Measurements from ENCODE around the gene C10orf67.

Gene C10orf67

DNA sequence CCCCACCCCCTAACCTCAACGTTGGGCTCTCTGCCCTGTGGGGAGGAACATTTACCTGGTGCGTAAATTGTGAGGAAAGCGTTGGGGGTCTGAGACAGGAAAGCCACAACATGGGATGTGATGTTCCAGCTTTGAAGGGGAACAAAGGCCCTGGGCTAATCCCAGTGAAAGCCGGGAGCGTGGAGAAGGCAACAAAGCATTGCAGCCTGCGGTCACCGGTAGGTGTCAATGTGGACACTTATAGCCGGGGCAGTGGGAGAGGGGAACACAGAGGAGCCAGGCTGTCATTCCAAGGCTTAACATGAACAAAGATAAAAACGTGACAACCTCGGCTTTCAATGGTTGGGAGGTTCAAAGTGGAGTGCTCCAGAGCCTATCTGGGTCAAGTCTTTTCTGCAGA is 139.8 kb downstream of the C10orf67 start:
- Histone ChIP-seq H3K79me2 (ENCODE audit: control insufficient read depth, insufficient read depth, low read length, unreplicated experiment) (no peaks in the 10 kb centered on the region), H3K4me3 (ENCODE audit: low read depth, low read length) (no peak overlapping the region), H3K4me1 (ENCODE audit: control insufficient read depth, insufficient read depth, low read length, unreplicated experiment) (no peaks in the 10 kb centered on the region), H2AFZ (ENCODE audit: low read length, unreplicated experiment) (no peak overlapping the region), H3K27me3 (ENCODE audit: insufficient read depth, low read length) (peaks cover 94% of the 10 kb centered on the region), H3K36me3 (ENCODE audit: insufficient read depth, low read length) (no peaks in the 10 kb centered on the region), H3K27ac (ENCODE audit: low read depth, low read length) (no peak overlapping the region)

DNA sequence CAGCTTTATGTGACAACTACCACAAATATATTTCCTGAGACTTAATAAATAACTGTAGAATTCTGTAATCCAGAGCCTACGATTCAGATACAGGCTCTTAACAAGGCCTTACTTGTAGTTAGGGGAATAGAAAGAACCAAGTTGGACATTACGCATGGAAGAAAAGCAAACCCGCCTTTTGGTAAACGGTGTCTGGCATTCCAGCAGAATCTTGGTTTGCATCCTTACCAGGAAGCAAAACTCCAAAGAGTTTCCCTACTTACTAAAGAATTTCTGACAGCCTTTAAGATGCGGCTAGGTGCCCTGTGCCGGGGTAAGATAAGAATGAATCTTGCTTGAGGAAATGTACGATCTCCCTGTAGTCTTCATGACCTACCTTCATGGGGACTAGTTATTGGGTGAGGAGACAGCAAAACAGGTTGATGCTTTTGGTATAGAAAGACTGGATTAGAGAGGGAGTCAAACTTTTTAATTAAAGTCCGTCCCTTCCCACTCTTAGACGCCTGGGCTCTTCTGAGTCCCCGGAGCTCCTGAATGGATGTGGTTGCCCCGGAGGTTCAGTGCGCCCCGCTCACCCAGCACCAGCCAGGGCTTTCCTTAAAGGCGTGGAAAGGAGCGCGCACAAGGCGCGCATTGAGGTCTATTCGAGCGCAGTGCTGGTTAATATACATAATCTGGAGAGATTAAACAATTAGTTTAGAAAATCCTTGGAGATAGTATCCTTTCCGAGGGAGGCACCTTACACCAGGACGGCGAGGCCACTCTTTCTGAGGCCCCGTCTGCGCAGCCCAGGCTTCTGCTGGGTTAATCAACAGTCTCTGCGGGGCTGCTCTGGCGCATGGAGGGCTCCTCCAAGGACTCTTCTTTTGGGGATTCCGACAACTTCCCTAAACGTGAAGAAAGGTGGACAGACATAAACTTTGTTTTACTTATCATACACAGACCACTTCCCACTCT is 140.9 kb downstream of the C10orf67 start:
- no peaks in the 10 kb centered on the region for H3K79me2 ChIP-seq (ENCODE audit: control insufficient read depth, insufficient read depth, low read length, unreplicated experiment)
- H3K4me1 ChIP-seq (ENCODE audit: control insufficient read depth, insufficient read depth, low read length, unreplicated experiment), result no peaks in the 10 kb centered on the region
- H3K4me3 ChIP-seq (ENCODE audit: low read depth, low read length), result no peak overlapping the region
- H2AFZ ChIP-seq (ENCODE audit: low read length, unreplicated experiment), result no peak overlapping the region
- H3K27me3 ChIP-seq (ENCODE audit: insufficient read depth, low read length), result peaks cover 98% of the 10 kb centered on the region
- no peak overlapping the region for H3K27ac ChIP-seq (ENCODE audit: low read depth, low read length)
- H3K36me3 ChIP-seq (ENCODE audit: insufficient read depth, low read length), result no peaks in the 10 kb centered on the region

DNA sequence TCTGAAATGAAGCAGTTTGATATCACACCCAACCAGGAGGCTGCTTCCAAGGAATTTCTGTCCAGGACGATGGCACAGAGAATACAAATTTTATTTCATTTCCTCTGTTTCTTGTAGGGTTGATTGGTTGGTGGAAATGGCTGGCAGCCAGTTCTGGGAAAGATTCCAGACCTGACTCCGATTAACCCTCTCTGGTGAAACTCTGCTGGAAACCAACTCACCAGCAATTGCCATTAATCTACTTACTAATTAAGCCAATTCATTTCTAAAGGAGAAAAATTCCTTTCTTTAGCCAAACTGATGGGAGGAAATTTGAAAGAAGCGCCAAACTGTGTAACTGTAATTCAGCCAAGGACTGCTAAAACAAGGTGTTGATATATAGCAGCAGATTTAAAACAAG is 141.8 kb downstream of the C10orf67 start:
- Histone ChIP-seq H3K79me2 (ENCODE audit: control insufficient read depth, insufficient read depth, low read length, unreplicated experiment) (no peaks in the 10 kb centered on the region), H3K27me3 (ENCODE audit: insufficient read depth, low read length) (peaks cover 98% of the 10 kb centered on the region), H3K27ac (ENCODE audit: low read depth, low read length) (no peak overlapping the region), H2AFZ (ENCODE audit: low read length, unreplicated experiment) (no peak overlapping the region), H3K4me1 (ENCODE audit: control insufficient read depth, insufficient read depth, low read length, unreplicated experiment) (no peaks in the 10 kb centered on the region), H3K36me3 (ENCODE audit: insufficient read depth, low read length) (no peaks in the 10 kb centered on the region), H3K4me3 (ENCODE audit: low read depth, low read length) (no peak overlapping the region)

DNA sequence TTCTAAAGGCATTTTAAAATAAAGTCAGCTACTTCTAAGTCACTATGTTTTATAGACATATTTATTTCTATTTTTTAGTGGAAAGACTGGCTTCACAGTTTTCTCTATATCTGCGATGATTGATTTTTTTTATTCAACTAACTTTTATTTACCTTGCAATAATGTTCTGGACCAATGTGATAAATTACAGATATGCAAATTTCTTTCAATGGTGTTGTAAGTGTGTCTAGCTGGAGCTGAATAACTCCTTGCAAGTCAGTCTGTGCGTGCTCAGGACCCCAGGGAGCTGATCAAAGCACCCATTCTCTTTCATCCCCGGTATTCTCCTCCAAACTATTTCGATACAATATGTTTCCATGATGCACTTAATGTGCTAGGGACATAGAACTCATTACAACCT is 142.8 kb downstream of the C10orf67 start:
- Histone ChIP-seq H3K36me3 (ENCODE audit: insufficient read depth, low read length) (no peaks in the 10 kb centered on the region), H3K4me3 (ENCODE audit: low read depth, low read length) (no peak overlapping the region), H3K4me1 (ENCODE audit: control insufficient read depth, insufficient read depth, low read length, unreplicated experiment) (no peaks in the 10 kb centered on the region), H3K27ac (ENCODE audit: low read depth, low read length) (no peak overlapping the region), H2AFZ (ENCODE audit: low read length, unreplicated experiment) (no peak overlapping the region), H3K27me3 (ENCODE audit: insufficient read depth, low read length) (peaks cover 98% of the 10 kb centered on the region), H3K79me2 (ENCODE audit: control insufficient read depth, insufficient read depth, low read length, unreplicated experiment) (no peaks in the 10 kb centered on the region)

DNA sequence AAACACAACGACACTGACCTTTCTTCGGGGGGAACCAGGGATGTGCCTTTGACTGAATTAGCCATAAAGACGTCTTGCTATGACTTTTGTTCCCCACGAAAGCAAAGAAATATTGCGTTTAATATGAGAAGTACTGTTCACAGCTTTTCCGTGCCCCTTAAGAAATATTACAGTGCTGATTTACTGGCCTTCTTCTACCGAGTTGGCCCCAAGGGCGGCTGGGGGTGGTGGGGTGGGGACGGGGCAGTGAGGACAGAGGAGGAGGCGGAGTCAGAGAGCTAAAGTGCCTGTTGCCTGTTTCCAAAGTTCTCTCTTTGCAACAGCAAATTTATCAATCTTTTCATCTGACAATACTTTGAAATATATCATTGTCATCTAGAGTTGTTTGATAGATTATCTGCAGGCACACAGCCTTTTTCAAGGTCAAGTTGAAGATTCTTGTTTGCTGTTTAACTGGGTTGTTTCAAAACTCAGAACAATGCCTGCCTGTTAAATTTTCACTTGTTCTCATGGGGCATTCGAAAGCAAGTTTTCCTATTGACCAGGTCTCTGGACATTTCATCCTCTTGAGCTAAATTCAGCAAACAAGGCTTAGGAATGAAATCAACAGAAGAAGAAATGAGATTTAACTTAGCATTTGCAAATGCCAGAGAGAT is 143.5 kb downstream of the C10orf67 start:
- Histone ChIP-seq H3K4me1 (ENCODE audit: control insufficient read depth, insufficient read depth, low read length, unreplicated experiment) (no peaks in the 10 kb centered on the region), H2AFZ (ENCODE audit: low read length, unreplicated experiment) (no peak overlapping the region), H3K4me3 (ENCODE audit: low read depth, low read length) (no peak overlapping the region), H3K27me3 (ENCODE audit: insufficient read depth, low read length) (peaks cover 100% of the 10 kb centered on the region), H3K27ac (ENCODE audit: low read depth, low read length) (no peak overlapping the region), H3K79me2 (ENCODE audit: control insufficient read depth, insufficient read depth, low read length, unreplicated experiment) (no peaks in the 10 kb centered on the region), H3K36me3 (ENCODE audit: insufficient read depth, low read length) (no peaks in the 10 kb centered on the region)

DNA sequence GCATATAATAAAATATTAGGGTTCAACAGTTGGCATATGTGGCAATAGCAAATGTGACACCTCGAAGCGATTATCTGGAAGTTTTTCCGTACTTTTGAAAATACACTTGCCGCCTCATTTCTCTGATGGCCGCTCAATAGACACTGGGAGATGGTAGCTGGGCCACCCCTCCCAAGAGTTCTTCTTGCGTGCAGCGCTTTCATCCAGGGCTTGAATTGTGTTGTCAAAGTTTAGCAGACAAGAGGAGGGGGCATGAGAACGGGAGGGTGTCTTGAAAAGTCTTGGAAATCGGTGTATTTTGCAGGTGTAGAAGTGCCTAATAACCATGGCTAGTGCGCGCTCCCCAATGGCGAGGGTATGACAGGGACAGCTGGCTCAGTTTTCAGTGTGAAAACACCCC is 144.0 kb downstream of the C10orf67 start:
- no peak overlapping the region for H3K27ac ChIP-seq (ENCODE audit: low read depth, low read length)
- H3K27me3 ChIP-seq (ENCODE audit: insufficient read depth, low read length), result peaks cover 100% of the 10 kb centered on the region
- no peak overlapping the region for H3K4me3 ChIP-seq (ENCODE audit: low read depth, low read length)
- no peaks in the 10 kb centered on the region for H3K79me2 ChIP-seq (ENCODE audit: control insufficient read depth, insufficient read depth, low read length, unreplicated experiment)
- H2AFZ ChIP-seq (ENCODE audit: low read length, unreplicated experiment), result no peak overlapping the region
- no peaks in the 10 kb centered on the region for H3K36me3 ChIP-seq (ENCODE audit: insufficient read depth, low read length)
- H3K4me1 ChIP-seq (ENCODE audit: control insufficient read depth, insufficient read depth, low read length, unreplicated experiment), result no peaks in the 10 kb centered on the region

DNA sequence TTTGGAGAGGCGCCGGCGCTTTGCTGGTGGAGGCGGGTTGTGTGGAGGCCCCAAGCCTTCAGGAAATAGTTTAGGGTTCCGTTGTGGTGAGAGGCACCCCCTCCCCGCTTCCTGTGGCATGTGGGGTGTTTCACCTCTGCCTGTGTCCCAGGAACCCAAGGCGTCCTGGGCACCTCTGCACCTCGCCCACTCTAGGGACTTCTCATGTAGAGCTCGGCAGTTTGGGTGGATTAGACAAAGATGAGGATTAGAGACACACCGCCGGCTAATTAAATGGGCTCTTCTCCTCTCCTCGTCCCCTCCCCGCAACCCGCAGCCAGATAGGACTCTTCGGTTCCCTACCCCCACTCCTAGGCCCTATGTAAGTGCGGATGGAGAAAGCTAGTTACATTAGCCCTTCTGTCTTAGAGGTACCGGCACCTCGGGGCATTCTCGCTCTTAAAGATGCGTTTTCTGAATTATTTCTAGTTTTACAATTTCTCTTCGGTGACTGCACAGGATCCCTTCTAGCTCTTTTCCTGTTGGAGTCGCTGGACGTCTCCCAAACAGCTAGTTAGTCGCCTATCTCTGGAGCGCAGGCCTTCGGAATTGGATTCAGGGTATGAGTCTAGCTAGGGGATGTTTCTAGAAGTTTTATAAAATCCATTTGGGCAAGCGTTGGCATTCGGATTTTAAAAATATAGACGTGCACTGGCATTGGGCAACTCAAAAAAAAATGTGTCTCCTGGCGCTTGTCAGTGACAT is 144.7 kb downstream of the C10orf67 start:
- no peak overlapping the region for H2AFZ ChIP-seq (ENCODE audit: low read length, unreplicated experiment)
- no peak overlapping the region for H3K4me3 ChIP-seq (ENCODE audit: low read depth, low read length)
- no peaks in the 10 kb centered on the region for H3K36me3 ChIP-seq (ENCODE audit: insufficient read depth, low read length)
- no peaks in the 10 kb centered on the region for H3K4me1 ChIP-seq (ENCODE audit: control insufficient read depth, insufficient read depth, low read length, unreplicated experiment)
- no peaks in the 10 kb centered on the region for H3K79me2 ChIP-seq (ENCODE audit: control insufficient read depth, insufficient read depth, low read length, unreplicated experiment)
- H3K27me3 ChIP-seq (ENCODE audit: insufficient read depth, low read length), result peaks cover 100% of the 10 kb centered on the region
- no peak overlapping the region for H3K27ac ChIP-seq (ENCODE audit: low read depth, low read length)

DNA sequence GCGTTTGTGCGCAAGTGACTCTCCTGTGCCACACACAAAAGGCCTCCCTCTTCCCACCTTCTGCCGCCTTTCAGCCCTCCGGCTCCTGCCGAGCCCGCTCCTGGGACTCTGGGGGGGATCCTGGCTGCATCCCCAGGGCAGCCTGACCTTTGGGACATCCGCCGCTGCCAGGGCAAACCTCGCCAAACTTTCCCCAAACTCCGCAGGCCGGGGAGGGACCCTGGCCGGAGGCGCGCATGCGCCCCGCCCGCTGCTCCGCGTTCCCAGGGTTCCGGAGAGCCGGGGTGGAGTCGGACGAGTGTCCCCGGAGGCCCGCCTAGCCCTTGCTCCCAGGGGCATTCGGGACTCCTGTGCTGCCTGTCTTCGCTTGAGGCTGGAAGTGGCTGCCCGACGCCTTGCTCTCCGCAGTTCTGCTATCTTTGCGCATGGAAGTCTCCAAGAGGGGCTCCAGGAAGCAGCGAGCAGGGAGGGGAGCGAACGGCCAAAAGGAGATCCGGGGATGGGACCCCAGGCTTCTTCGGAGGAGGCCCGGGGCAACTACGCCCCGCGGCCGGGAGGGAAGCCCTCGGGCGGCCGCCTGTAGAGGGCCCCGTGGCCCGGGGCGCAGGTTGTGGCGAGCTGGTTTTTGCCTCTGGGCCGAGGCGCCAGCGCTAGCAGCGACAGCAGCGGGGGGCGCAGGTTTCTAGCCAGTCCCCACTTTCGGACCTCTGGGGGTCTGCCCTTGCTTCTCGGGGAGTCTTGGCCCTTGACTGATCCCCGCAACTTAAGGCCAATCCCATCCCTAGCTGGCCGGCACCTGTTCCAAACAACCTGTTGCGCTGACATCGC is 145.4 kb downstream of the C10orf67 start:
- Histone ChIP-seq H2AFZ (ENCODE audit: low read length, unreplicated experiment) (no peak overlapping the region), H3K4me1 (ENCODE audit: control insufficient read depth, insufficient read depth, low read length, unreplicated experiment) (no peaks in the 10 kb centered on the region), H3K36me3 (ENCODE audit: insufficient read depth, low read length) (no peaks in the 10 kb centered on the region), H3K27ac (ENCODE audit: low read depth, low read length) (no peak overlapping the region), H3K79me2 (ENCODE audit: control insufficient read depth, insufficient read depth, low read length, unreplicated experiment) (no peaks in the 10 kb centered on the region), H3K27me3 (ENCODE audit: insufficient read depth, low read length) (peaks cover 100% of the 10 kb centered on the region), H3K4me3 (ENCODE audit: low read depth, low read length) (no peak overlapping the region)

DNA sequence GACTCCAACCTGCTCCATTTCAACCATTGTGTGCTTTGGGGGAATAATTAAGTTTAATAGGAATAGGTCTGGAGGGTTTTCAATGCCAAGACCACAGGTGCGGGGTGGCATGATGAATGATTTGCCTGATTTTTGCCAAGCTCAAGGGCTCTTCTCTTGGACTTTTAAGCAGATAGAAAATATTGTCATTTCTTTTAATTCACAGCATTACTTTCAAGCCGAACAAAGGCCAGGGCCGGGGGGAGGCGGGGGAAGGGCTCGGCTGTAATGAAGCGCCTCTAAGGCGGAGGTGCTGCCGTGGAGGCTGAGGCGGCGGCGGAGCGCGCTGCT is 146.0 kb downstream of the C10orf67 start:
- no peak overlapping the region for H3K4me3 ChIP-seq (ENCODE audit: low read depth, low read length)
- no peak overlapping the region for H3K27ac ChIP-seq (ENCODE audit: low read depth, low read length)

DNA sequence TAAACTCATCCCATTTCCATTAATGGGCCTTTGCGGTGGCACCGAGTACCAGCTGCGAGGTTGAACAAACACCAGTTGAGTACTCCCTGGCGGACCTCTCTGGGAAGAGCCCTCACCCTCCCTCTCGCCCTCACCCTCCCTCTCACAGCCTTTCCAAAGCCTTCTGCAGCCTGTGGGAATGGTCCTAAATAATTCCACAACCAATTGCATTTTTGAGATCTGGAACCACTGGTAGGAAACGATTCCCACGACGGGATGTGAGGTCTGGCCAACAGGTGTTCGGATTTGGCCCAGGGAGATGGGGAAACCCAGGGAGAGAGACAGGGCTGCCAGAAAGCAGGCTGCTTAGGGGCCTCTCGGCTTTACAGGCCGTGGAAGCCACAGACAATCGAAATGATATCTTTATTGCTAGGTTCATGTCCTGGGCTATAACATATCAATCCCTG is 147.2 kb downstream of the C10orf67 start:
- no peak overlapping the region for H2AFZ ChIP-seq (ENCODE audit: low read length, unreplicated experiment)
- H3K27me3 ChIP-seq (ENCODE audit: insufficient read depth, low read length), result peaks cover 98% of the 10 kb centered on the region

More for the DNA sequence above, 146.0 kb downstream of the C10orf67 start:
- H3K27me3 ChIP-seq (ENCODE audit: insufficient read depth, low read length), result peaks cover 100% of the 10 kb centered on the region
- no peaks in the 10 kb centered on the region for H3K4me1 ChIP-seq (ENCODE audit: control insufficient read depth, insufficient read depth, low read length, unreplicated experiment)
- no peak overlapping the region for H2AFZ ChIP-seq (ENCODE audit: low read length, unreplicated experiment)
- H3K36me3 ChIP-seq (ENCODE audit: insufficient read depth, low read length), result no peaks in the 10 kb centered on the region
- no peaks in the 10 kb centered on the region for H3K79me2 ChIP-seq (ENCODE audit: control insufficient read depth, insufficient read depth, low read length, unreplicated experiment)

More for the DNA sequence above, 147.2 kb downstream of the C10orf67 start:
- Histone ChIP-seq H3K79me2 (ENCODE audit: control insufficient read depth, insufficient read depth, low read length, unreplicated experiment) (no peaks in the 10 kb centered on the region), H3K4me3 (ENCODE audit: low read depth, low read length) (no peak overlapping the region), H3K4me1 (ENCODE audit: control insufficient read depth, insufficient read depth, low read length, unreplicated experiment) (no peaks in the 10 kb centered on the region), H3K27ac (ENCODE audit: low read depth, low read length) (no peak overlapping the region), H3K36me3 (ENCODE audit: insufficient read depth, low read length) (no peaks in the 10 kb centered on the region)

All from ACC112 (cell line).